GM20431 (cell line): ENCODE measurements around the gene PRSS33.

Experiments
- in situ Hi-C: fragments of 300-500 bp; cut with MseI, MboI; formaldehyde crosslinking; loops from one replicate; pipeline ENCODE4 v1.15.0; 2020; ENCODE audit warnings: low sequenced_read_pairs; ENCODE audit not compliant: unreplicated experiment

Gene PRSS33

GRCh38 chr16:2767140-2767731 is 20.1 kb downstream of the PRSS33 start:
- in situ Hi-C loops: no loop called here

GRCh38 chr16:2766430-2767139 is 20.8 kb downstream of the PRSS33 start:
- in situ Hi-C loops: no loop called here

DNA sequence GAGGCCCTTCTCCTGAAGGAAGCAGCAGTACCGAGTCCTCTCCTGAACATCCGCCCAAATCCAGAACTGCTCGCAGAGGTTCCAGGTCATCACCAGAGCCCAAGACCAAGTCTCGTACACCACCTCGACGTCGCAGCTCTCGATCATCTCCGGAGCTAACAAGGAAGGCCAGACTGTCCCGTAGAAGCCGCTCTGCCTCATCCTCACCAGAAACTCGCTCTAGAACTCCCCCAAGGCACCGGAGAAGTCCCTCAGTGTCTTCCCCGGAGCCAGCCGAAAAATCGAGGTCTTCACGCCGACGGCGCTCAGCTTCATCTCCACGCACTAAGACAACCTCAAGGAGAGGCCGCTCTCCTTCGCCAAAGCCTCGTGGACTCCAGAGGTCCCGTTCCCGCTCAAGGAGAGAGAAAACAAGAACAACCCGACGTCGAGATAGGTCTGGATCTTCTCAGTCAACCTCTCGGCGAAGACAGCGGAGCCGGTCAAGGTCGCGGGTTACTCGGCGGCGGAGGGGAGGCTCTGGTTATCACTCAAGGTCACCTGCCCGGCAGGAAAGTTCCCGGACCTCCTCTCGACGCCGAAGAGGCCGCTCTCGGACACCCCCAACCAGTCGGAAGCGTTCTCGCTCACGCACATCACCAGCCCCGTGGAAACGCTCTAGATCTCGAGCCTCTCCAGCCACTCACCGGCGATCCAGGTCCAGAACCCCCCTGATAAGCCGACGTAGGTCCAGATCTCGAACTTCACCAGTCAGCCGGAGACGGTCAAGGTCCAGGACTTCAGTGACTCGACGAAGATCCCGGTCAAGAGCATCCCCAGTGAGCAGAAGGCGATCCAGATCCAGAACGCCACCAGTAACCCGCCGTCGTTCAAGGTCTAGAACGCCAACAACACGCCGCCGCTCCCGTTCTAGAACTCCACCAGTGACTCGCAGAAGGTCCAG is 21.6 kb downstream of the PRSS33 start:
- in situ Hi-C loops: no loop called here

DNA sequence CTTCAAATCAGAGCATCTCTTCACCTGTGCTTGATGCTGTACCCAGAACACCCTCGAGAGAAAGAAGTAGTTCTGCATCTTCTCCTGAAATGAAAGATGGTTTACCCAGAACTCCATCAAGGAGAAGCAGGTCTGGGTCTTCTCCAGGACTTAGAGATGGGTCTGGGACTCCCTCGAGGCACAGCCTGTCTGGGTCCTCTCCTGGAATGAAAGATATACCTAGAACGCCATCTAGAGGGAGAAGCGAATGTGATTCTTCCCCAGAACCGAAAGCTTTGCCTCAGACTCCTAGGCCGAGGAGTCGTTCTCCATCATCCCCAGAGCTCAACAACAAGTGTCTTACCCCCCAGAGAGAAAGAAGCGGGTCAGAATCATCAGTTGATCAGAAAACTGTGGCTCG is 22.6 kb downstream of the PRSS33 start:
- in situ Hi-C loops: no loop called here

- in situ Hi-C loops: no loop called here
Measured at GRCh38 chr16:2763173-2763572, 24.2 kb downstream of the PRSS33 start.

- in situ Hi-C loops: no loop called here
Measured at GRCh38 chr16:2762711-2763110, 24.6 kb downstream of the PRSS33 start.

DNA sequence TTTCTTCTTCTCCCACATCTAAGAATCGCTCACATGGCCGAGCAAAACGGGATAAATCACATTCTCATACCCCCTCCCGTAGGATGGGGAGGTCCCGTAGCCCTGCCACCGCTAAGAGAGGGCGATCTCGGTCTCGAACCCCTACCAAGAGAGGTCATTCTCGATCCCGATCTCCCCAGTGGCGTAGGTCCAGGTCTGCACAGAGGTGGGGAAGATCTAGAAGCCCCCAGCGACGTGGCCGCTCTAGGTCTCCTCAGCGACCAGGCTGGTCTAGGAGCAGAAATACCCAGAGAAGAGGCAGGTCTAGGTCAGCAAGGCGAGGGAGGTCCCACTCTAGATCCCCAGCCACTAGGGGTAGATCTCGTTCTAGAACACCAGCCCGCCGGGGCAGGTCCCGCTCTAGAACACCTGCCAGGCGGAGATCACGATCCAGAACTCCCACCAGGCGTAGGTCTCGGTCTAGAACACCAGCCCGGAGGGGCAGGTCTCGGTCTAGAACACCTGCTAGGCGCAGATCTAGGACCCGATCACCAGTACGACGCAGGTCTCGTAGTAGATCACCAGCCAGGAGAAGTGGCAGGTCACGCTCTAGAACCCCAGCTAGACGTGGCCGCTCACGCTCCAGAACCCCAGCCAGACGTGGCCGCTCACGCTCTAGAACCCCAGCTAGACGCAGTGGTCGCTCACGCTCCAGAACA is 25.3 kb downstream of the PRSS33 start:
- in situ Hi-C loops: no loop called here

DNA sequence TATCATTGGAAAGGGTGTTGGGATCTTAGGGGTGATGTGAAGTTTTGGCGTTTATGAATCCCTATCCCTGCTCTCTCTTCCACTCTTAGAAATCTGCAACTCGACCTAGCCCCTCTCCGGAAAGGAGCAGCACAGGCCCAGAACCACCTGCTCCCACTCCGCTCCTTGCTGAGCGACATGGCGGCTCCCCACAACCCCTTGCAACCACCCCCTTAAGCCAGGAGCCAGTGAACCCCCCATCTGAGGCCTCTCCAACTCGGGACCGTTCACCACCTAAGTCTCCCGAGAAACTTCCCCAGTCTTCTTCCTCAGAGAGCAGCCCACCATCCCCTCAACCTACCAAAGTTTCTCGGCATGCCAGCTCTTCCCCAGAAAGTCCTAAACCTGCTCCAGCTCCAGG is 25.9 kb downstream of the PRSS33 start:
- in situ Hi-C loops: no loop called here

DNA sequence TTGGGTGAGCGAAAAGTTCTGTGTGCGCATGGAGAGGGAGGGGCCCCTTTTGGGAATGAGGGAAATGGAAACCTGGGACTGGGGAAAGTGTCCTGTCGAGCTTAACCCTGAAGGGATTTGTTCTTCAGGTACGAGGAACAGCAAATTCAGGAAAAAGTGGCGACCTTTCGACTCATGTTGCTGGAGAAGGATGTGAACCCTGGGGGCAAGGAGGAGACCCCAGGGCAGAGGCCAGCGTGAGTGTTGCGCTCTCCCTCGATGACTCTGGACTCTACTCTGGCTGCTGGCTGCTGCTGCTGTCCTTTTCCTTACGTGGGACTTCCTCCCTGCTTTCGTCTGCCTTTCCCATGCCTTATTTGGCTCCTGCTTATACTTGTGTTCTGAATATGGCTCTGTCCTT is 30.0 kb downstream of the PRSS33 start:
- in situ Hi-C loops: no loop called here

- in situ Hi-C loops: no loop called here
Measured at GRCh38 chr16:2756288-2757015, 30.9 kb downstream of the PRSS33 start.

DNA sequence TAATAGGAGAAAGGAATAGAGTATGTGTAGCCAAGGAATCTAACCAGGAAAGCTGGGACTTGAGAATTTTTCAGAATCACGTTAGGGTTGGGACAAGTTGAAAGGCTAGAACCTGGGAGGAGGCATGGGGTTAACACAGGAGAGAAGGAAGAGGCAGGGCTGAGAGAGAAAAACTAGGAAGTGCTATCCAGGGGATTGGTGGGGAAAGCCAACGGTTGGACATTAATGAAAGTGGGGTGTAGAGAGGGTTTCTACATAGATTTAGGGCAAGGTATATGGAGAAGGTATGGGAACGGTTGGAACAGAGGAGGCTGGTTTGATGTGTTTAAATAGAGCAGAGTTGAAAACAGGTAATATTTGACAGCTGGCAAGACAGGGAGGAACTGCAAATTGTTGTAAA is 32.2 kb downstream of the PRSS33 start:
- in situ Hi-C loops: no loop called here

DNA sequence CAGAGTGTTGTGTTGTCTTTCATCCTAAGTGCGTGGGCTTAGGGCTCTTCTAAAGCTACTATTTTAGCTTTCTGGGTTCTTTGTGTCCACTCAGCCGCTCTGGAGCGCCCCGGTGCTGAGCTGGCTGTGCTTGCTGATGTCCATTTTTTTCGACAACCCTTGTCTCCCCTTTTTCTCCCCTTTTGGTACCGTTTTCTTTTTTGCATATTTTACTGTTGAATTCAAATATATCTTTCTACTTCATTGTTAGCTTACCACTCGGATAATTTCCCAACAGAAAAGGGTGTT is 33.7 kb downstream of the PRSS33 start:
- in situ Hi-C loops: no loop called here

DNA sequence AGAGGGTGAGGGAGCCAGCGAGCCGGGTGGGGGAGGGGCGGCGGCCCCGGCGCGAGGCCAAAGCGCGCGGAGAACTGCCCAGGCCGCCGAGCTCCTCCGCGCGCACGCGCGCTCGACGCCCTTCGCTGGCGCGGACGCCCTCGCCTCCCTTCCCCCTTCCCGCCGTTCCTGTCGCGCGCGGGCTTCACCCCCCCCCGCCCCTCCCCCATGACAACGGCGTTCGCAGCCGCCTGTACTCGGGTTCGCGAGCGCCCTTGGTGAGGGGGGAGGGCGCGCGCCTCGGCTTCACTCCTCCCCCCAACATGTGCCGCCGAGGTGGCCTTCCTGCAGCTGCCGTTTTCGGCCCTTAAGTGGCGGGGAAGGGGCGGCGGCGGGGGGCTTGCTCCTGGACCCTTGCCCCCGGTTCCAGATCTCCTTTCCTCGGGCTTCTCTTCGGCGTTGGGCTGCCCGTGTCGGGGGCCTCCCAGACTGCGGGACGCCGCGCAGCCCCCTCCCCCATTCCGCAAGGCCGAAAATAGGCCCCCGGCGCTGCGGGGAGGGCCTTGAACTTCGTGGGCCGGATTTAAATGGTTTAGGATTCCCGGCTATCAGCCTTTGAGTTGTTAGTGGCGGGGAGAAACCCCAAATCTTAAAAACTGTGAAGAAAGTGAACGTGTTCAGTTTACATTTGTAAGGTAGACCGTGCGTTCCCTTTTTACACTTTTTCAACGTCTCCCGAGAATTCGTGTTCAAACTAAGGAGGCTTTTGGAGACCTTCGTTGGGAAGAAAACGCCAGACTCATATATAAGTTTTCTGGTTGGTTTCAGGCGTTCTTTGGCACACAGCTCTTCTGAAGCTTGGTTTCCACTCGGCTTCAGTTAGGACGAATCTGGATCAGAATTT is 34.3 kb downstream of the PRSS33 start:
- in situ Hi-C loops: no loop called here

- in situ Hi-C loops: no loop called here
Measured at GRCh38 chr16:2752035-2752849, 35.1 kb downstream of the PRSS33 start, which contains the start of gene SRRM2. Gene SRRM2 (plus strand): TSS chr16:2752638. CDS start chr16:2756365, 3,727 bp downstream.

GRCh38 chr16:2751577-2752034 is 35.8 kb downstream of the PRSS33 start:
- in situ Hi-C loops: no loop called here

GRCh38 chr16:2749936-2750335 is 37.4 kb downstream of the PRSS33 start:
- in situ Hi-C loops: no loop called here

DNA sequence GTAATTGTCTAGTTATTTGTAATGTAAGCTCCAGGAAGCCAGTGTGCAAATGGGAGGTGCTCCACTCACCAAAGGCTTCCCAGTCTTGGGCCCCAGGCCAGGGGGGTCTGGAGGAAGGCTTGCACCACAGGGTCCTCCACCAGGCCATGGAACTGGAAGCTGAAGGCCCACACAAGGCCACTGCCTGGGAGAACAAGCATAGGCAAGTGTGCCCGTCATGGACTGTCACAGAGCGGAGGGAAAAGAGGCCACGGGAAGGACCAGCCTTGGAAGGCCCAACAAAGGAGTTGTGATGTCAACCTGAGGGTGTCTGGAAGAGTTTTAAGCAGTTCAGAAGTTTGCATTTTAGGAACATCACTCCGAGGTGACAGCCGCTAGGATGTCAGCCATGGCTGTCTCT is 37.9 kb downstream of the PRSS33 start:
- in situ Hi-C loops: no loop called here
